ENCODE results near the gene PP2D1. TPM values are rescaled to one million over a fixed set of nuclear protein-coding genes. Genes with fewer than 3 reads are reported as not detected.

PP2D1 gene
- total RNA-seq, 1 experiment from 2014 or later, result not detected

GRCh38 chr3:19946832-19947548, 65.1 kb downstream of the PP2D1 start, which contains the start of gene RAB5A:
Gene RAB5A, plus strand, starts transcription at chr3:19947097. Its CDS starts 3,802 bp downstream, at chr3:19950899.
- Histone ChIP-seq H3K4me3 (ENCODE audit: low read length) (peak within 1 kb of the TSS; percentile 87), H3K9me3 (ENCODE audit: low read length) (no peaks in the 10 kb centered on the region), H4K20me1 (ENCODE audit: low read length) (peaks cover 35% of the 10 kb centered on the region), H3K4me2 (ENCODE audit: low read length) (peak within 1 kb of the TSS; percentile 92), H3K9ac (ENCODE audit: low read length) (peak within 1 kb of the TSS; percentile 90), H3K27ac (ENCODE audit: low read length) (peak within 1 kb of the TSS; percentile 87), H3F3A (ENCODE audit: low read length, unreplicated experiment) (no peaks in the 10 kb centered on the region), H3K4me1 (ENCODE audit: insufficient read depth, low read length) (peaks cover 38% of the 10 kb centered on the region), H3K27me3 (ENCODE audit: low read length) (no peaks in the 10 kb centered on the region), H3K9me2 (replicated peaks; ENCODE audit: low read length) (no peaks in the 10 kb centered on the region), H2AFZ (ENCODE audit: low read length) (peak within 1 kb of the TSS; percentile 98), H3K36me3 (ENCODE audit: low read depth, low read length) (peaks cover 4% of the 10 kb centered on the region), H3K79me2 (ENCODE audit: low read length) (peaks cover 48% of the 10 kb centered on the region)
- ATAC-seq, result peak; percentile 88
- ChIA-PET CTCF (no interaction called here), POLR2A (ENCODE audit: unreplicated experiment) (no interaction called here)
- peak; percentile 99 for DNase-seq
- BruUV-seq (replicated peaks), result no TSS peak
- no peak for TF ChIP-seq CTCF (conservative IDR thresholded peaks at IDR 0.05; ENCODE audit: low read depth, low read length)
- TF ChIP-seq EZH2phosphoT487 (IDR thresholded peaks at IDR 0.05; ENCODE audit: borderline replicate concordance, low read length), result no peak
- no peak for TF ChIP-seq EZH2 (IDR thresholded peaks at IDR 0.05; ENCODE audit: low read length, unreplicated experiment)
- intact Hi-C loops (cut with micrococcal nuclease), result loop anchor here (1.0 kb wide), 3 partner anchors 58 to 239 kb away; partner anchors contain the start of gene SGO1

DNA sequence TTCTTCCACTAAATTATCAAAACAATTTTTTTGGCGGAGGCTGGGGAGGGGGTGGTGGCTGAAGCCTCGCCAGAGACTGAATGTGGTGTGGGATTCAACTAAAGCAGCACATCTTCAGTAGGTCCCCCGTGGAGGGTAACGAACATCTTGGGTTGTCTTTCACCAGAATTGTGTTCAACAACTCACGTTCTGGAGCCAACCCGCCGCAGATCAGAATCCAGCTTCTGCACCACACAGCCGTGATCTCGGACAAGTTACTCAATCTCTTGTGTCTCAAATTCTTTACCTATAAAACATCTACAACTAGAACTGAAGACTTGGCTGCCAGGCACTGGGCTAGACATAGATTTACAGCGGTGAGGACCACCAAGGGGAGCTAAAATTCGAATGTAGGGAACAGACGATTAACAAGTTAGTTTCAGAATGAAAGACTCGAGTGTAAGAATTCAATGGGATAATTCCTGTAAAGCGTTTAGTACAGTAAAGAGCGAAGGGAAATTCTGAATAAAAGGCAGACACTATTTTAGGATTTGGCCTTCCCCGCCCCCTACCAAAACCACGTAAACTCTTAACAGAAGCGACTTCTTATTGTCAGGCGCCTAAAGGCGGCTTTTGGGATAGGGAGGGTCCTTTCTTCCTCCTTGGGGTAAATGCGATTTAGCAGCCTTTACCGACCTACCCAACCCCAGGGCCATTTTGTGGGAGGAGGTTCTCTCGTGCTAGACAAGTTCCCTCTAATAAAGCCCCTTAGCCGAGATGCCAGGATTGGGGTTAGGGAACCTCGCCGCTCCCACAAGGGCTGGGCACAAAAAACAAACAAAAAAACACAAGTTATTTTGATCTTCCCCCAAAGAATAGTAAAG, 65.9 kb downstream of the PP2D1 start:
- TSS peak; percentile 94 for BruUV-seq (replicated peaks)
- no peaks in the 10 kb centered on the region for H3K9me2 ChIP-seq (replicated peaks; ENCODE audit: low read length)
- H3K4me1 ChIP-seq (ENCODE audit: insufficient read depth, low read length), result peaks cover 38% of the 10 kb centered on the region
- intact Hi-C loops (cut with micrococcal nuclease), result no loop called here
- no peaks in the 10 kb centered on the region for H3F3A ChIP-seq (ENCODE audit: low read length, unreplicated experiment)
- TF ChIP-seq CTCF (conservative IDR thresholded peaks at IDR 0.05; ENCODE audit: low read depth, low read length) (no peak), EZH2 (IDR thresholded peaks at IDR 0.05; ENCODE audit: low read length, unreplicated experiment) (no peak), EZH2phosphoT487 (IDR thresholded peaks at IDR 0.05; ENCODE audit: borderline replicate concordance, low read length) (no peak)
- H3K36me3 ChIP-seq (ENCODE audit: low read depth, low read length), result no peaks in the 10 kb centered on the region; the same call in 1 of the 2 replicates
- peak overlapping the region; percentile 92 for H3K4me2 ChIP-seq (ENCODE audit: low read length)
- H2AFZ ChIP-seq (ENCODE audit: low read length), result peak overlapping the region; percentile 98
- no peaks in the 10 kb centered on the region for H3K9me3 ChIP-seq (ENCODE audit: low read length)
- H3K79me2 ChIP-seq (ENCODE audit: low read length), result peaks cover 40% of the 10 kb centered on the region
- no peaks in the 10 kb centered on the region for H3K27me3 ChIP-seq (ENCODE audit: low read length)
- ChIA-PET POLR2A (ENCODE audit: unreplicated experiment) (interaction anchor here (0.6 kb wide), 1 partner anchor 59 kb away, joined by 3 read pairs; no protein-coding TSS in a partner anchor), CTCF (no interaction called here)
- ATAC-seq (peak; percentile 3), DNase-seq (peak; percentile 13)
- H3K27ac ChIP-seq (ENCODE audit: low read length), result peak overlapping the region; percentile 87
- H3K9ac ChIP-seq (ENCODE audit: low read length), result peak overlapping the region; percentile 90
- peak overlapping the region; percentile 87 for H3K4me3 ChIP-seq (ENCODE audit: low read length)
- peaks cover 35% of the 10 kb centered on the region for H4K20me1 ChIP-seq (ENCODE audit: low read length)

Data from PC-3 (cell line).